Activated T-cell treated with anti-CD3 and anti-CD28 coated beads for 1 hour (primary cell): ENCODE measurements around the gene TRNT1.

Source experiments
- DNase-seq: peaks from one replicate; pipeline ENCODE4 v3.0.0-alpha.2; 2020; ENCODE audit warnings: low read depth

TRNT1 gene

DNA sequence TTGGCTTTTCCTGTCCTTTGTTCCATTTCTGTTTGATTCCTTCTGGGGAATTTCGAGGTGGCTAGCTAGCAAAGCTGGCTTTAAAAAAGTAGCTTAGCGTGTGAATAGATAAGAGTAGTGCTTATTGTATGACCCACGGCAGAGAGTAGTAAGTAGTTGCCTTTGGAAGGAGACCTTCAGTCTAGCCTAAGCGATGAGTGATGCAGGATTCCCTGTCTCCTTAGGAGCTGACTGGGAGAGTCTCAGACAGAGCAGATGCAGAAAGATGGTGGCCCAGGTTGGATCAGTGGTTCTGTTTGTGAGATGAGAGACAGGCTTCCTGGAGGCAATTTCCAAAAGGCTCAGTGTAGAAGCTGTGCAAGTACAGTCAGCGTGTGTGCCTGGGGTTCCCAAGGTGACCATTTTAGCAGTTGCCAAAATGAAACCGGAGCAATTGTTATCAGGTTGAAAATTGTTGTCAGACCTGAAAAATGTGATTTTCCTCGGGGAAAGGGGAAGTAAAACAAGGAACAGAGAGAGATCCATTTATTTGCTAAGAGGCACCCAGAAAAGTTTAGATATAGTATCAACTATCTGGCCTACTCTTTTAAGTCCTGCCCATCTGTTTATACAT lies 15.9 kb upstream of the TRNT1 start:
- no peak for DNase-seq

DNA sequence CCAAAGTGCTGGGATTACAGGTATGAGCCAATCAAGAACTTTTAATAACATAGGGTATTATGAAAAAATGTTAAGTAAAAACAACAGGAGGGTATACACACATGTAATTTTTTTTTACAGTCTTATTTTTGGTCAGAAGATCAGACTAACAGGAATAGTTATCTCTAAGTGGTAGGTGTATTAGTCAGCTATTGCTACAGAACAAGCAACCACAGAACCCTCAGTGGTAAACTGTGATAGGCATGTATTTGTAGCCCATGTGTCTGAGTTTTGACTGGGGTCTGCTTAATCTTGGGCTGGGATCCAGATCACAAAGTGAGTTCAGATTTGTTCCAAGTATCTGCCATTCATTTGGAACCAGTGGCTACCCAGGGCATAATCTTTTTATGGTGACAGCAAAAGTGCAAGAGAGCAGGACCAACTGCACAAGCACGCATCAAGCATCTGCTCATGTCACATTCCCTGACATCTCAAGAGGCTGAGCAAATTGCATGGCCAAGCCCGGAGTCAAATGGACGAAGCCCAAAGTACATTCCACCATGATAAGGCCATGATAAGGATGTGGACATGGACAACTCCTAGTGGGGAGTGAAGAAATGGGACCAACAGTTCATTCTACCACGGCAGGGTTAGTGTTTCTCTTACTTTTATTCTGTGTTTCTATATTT lies 13.6 kb upstream of the TRNT1 start:
- no peak for DNase-seq

DNA sequence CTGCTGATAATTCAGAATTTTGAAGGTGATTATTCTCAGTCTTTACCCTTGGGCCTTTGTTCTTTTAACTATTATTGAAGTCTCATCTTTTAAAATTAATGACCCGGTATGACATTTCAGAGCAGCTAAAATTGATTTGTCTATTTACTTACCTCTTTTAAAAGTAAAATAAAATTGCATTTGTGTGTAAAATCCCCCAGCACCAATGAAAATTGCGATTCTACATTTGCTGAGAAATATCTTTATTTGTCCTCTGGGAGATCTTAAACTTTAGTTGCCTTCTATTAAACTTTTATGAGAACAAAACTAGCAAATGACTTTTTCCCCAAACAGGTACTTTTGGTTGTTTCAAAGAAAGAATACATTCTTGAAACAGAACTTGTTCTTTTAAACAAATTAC lies 9.1 kb upstream of the TRNT1 start:
- DNase-seq, result no peak

DNA sequence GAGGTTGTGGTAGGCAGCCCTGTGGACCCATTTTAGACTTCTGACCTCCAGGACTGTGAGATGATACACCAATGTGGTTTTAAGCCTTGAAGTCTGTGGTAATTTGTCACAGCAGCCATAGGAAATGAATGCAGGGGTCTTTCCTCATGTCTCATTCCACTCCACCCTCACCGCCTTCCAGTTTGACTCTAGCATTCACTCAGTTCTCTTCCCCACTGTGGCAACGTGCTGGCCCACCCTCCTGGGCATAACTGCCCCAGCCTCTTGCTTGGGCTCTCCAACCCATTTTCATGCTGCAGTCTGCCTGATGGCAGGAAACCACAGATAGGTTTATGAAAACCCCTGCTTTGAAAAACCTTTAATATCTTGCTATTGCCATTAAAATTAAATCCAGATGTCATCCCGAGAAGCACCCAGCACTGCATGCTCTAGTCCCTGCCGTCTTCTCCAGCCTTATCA lies 7.3 kb upstream of the TRNT1 start:
- DNase-seq, result no peak

DNA sequence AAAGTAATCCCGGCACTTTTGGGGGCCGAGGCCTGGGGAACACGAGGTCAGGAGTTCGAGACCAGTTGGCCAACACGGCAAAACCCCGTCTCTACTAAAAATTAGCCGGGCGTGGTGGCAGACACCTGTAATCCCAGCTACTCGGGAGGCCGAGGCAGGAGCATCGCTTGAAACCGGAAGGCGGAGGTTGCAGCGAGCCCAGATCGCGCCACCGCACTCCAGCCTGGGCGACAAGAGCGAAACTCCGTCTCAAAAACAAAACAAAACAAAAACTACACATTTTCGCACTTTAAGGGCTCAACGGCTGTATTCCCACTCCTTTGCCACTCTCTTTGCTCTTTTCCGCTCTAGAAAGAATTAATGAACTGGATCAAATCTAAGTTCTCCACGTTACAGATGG lies 763 bp upstream of the TRNT1 start:
- no peak for DNase-seq

DNA sequence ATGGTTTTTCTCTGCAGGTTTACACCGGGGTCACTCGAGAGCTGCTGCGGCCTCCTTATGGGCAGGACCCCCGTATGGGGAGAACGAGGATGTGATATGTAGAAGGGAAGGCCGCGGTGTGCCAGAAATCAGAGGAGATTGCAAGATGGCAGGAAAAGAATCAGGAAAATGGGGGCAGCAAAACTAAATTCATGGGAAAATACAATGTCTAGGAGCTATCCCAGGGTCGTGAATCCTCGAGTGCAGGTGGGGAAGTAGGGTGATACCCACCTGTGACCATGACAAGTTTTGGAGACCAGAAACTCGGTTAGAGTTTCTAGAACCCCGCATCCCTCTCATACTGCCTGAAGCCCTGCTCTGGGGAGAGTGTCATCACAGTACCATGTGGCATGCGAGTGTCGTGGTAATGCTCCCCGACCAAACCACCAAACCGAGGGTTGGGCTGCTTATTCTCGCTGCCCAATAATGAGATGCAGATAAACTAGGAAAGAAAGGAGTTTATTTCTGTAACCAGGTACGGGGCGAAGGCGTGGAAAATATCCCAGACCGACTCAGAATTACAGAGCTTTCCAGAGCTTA lies 781 bp downstream of the TRNT1 start:
- no peak for DNase-seq

DNA sequence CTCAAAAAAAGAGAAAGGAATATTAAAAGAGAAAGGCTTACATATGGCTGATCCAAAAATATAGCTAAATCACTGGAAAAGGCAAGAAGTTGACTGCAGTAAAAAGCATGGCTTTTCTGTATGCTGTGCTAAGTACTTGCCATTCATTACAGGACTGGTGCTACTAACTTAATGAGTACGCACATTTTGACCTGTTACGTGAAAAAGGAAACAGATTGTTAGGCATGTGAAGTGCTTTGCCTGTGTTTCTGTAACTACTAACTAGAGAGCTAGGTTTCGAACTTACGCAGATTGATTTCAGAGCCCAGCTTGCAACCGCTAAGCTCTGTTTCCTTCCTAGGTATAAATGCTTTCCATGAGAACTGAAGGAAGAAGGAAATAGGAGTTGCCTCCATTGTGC lies 2.8 kb downstream of the TRNT1 start:
- DNase-seq, result no peak

DNA sequence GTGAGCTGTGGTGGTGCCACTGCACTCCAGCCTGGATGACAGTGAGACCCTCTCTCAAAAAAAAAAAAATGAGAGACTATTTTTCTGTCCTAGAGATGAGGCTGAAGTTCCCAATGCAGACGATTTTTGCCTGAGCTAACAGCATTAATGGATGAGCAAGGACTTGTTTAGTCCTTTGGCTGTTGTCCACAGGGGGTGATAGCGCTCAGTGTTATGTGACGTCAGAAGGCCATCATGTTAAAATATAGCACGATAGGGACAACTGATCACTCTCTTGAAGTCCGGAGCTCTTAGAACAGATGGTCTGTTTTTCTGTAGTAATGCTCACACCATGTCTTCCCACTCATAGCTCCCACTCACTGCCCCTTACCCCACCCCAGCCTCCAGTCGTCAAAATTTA lies 6.8 kb downstream of the TRNT1 start:
- DNase-seq, result no peak

DNA sequence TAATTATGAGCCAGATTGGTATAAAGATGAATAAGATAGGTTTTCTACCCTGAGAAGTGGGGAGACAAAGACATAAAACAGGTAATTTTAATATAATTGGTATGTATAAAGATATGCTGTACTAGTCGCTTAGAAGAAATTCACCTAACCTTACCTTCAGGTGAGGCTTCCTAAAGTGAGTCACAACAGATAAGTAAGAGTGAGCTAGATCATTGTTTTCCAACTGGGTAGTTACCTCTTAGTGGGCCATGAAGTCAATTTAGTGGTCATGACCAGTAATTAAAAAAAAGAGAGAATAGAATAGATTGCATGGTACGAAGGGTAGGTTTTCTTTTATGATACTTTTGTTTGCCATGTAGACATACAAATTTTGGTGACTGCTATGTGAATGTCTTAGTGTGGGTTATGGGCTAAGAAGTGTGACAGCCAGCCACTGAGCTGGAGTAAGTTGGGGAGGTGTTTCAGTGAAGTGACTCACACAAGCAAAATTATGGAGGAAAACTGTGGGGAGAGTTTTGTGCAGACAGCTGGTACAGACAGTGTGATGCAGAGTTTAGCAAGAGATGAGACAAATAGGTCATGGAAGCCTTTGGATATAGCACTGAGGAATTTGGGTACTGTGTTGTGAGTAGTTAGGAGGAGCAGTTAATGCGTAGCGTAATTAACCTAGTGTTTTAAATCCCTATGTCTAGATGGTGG lies 8.2 kb downstream of the TRNT1 start:
- no peak for DNase-seq

DNA sequence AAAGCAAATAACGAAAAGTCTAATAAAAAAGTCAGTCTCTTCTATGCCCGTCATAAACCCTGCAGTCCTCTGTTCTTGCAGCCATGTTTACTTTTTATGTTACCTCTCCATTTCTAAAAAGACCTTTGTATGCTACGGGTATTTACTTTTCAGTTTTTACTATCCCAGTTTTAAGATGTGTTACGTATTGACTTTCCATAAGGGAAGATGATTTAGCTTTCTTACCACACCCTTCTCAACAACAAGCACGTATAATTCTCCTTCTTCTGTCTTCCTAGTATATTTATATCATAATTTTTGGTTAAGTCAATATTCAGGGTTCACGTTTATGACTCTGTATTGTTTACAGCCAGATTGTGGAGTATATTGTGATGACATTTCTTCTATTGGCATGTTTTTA lies 10.8 kb downstream of the TRNT1 start:
- no peak for DNase-seq

DNA sequence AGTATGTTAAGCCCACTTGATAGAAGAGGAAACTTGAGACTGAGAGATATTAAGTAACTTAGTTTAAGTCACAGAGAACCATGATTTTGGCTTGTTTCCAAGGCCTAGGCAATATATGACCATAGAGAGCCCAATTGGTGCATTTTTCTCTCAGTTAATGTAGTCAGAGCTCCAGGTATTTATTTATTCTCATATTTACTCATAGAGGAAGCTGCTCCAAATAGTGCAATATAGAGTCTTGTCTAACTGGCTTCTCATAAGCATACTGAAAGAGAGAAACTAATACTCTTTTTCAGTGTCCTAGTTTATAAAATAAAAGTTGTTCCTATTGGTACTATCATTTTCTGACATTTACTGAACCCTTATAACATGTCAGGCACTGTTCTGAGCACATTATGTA lies 15.2 kb downstream of the TRNT1 start:
- DNase-seq, result no peak

DNA sequence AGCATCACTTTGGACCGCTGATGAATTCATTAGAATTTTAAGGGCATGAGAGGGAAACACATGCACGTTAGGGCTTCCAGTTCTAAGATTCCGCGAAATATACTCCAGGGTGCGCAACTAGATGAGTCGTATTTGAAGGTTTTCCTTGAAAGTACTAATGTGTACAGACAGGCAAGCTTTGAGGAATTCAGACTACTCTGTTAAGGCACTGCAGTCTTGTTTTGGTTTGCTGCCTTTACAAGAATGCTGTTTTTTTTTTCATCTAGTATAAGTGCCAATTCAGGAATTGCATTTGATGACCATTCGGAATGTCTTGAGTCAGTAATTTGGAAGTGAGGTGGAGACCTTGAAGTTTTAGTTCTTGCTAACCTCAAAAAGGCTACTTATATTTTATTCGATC lies 19.1 kb downstream of the TRNT1 start:
- no peak for DNase-seq

DNA sequence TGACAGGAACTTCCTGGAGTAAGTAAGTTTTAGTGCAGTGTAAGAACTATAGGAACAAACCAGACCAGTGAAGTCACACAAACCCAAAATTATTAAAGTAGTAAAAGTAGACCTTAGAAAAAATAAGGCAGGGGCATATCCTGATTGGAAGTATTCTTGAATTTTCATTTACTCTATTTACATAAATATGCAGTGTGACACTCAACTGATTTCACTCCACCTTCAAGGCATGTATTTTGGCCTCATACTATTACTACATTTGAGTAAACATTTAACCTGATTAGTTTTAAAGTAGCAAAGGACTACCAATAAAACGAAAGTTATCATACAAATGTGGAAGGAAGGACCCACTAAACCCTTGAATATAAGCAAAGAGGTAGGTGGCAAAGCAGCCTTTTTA lies 22.8 kb downstream of the TRNT1 start:
- no peak for DNase-seq

DNA sequence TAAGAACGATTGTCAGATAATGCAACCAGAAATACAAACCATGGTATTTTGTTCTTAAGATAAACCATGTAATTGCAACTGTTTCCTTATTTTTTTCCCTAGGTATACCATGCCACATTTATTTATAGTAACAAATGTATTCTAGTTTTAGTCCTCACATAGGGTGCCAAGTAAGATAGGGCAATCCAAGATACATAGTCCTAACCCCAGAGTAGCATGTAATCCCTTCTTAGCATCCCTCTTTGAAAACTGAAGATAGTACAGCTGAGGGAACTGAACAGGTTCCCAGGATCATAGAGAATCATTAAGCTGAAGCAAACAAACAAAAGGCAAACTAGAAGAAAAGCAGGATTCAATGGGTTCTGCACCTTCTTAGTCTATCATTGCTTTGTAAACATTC lies 24.8 kb downstream of the TRNT1 start:
- no peak for DNase-seq

DNA sequence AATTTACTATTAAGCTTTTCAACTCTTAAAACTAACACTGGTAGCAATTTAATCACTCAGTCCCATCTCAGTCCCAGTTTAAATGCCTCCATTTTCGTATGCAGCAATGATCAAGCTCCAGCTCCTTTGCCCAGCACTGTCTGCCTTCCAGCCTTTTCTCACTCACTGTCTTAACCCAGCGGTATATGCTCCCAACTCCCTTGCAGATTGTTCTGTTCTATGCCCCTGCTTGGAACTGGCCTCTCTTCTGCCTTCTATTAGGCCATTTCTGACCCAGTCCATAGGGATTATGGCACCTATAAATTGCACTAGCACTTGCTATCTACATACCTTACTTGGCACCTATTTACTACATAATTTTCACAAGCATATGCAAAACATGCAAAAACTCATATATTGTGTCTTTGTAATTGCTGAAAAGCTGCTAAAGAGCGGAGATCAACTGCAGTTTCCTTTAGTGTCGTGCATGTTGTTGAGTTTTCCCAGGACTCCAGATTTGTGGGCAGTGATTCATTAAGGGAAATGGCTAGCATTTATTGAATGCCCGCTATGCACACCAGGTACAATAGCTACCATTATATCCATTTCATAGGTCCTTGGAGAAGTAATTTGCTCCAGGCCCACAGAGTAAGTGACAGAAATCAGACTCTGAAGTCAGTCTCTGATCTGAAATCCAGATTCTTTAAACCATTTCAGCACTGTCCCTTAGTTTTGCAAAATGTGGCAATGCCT lies 28.3 kb downstream of the TRNT1 start:
- DNase-seq, result no peak

DNA sequence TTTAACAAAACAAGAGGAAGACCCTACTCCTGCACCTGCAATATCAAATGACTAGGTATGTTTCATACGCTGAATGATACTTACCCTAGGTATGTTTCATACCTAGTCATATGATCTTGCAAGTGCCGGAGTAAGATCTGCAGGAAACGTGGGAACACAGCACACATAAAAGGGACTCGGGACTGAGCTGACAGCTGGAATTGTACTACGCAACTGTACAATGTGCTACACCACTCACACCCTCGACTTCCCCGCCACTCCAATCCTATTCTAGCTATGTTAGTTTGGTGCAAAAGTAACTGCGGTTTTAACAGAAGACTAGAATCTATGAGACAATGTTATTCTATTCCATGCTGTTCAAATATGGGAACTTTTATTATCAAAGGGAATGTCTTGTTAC lies 30.7 kb downstream of the TRNT1 start:
- DNase-seq, result no peak

DNA sequence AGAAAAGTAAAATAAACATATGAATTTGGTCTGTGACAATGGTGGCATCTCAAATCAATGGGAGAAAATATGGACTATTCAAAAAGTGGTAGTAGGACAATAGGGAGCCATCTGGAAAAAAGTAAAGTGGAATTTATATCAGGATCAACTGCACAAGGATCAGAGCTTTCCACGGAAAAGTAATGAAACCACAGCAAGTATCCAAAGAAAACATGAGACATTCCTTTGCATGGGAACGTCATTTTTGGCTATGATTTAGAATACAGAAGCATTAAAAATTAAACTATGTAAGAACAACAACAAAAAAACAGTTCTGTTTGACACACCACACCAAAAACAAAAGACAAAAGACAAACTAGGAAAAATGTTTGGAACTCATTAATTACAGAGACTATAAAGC lies 34.1 kb downstream of the TRNT1 start:
- no peak for DNase-seq

DNA sequence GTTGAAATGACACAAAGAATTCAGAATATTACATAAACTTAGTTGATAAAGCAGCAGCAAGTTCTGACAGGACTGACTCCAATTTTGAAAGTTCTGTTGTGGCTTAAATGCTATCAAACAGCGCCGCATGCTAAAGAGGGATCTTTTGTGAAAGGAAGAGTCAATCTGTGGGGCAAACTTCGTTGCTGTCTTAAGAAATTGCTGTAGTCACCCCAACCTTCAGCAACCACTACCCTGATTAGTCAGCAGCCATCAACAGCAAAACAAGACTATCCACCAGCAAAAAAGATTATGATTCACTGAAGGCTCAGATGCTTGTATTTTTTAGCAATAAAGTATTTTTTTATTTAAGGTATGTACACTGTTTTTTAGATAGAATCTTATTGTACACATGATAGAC lies 38.5 kb downstream of the TRNT1 start:
- DNase-seq, result no peak

DNA sequence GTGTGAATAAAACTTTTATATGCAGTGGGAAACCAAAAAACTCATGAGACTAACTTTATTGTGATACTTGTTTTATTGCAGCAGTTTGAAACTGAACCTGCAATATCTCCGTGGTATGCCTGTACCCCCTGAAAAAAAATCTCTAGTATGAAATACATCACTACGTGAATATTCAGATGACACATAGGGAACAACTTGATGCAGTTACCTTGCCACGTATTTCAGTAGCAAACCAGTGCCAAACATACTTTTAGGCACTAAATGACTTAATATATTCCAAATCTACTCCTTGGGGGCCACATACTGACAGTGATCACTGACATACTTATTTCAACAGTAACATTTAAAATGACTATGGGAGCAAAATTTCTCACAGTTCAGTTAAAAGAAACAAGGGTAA lies 38.9 kb downstream of the TRNT1 start:
- DNase-seq, result no peak

DNA sequence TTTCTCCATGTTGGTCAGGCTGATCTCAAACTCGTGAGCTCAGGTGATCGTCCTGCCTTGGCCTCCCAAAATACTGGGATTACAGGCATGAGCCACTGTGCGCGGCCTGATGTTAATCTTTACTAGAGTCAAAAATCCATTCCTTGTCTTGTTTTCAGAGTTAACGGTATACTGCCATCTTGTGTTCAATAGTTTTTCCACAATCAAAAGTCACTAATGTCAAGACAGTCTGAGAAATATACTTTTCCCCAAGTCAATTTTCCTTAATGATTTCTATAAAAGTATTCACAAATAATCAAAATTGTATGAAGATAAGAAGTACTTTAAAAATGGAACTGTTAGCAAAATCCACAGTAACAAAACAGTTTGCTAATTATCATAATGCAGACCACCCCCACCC lies 44.3 kb downstream of the TRNT1 start:
- no peak for DNase-seq

DNA sequence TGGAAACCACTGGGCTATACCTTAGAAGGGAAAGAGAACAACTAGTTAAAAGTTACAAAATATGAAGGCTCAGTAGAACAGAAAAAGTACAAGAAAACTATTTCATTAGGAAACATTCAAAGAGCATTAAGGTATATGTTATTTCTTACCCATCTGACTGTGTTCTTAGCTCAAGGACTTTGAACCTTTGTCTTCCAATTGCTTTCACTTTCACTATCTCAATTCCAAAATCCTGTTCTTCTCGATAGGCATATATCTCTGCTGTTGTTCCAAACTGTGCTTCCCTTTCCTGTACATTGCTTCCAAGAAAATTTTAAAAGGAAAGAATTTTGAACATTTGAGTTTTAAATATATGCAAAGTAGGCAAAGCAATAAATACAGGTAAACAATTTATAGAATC lies 45.9 kb downstream of the TRNT1 start:
- DNase-seq, result no peak

DNA sequence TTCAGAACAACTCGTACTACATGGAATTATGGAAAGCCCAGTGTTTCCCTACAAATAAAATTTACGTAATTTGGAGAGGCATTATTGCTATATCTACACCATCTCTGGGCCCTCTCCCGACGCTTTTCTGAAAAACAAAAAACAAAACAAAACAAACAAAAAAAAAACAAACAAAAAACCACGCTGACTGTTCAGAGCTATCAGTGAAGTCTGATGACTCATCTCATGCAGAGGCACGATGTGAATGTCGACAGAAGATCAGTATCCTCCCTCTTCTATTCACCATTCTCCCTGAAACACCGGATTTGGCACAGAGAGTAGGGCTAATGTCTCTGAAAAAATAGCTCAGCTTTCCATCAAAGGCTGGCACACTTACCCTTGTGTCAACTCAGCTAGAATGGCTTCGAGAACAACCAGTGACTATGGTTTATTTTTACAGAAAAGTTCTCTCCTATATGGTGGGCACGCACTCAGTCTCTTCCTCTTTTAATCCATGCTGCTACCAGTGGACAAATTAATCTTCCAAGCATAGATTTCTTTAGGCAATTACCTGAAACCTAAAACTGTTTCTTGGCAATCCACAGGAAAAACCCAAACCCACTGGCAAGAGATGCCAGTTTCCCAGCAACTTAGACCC lies 51.2 kb downstream of the TRNT1 start:
- DNase-seq, result no peak
